Activated naive CD4-positive, alpha-beta T cell treated with anti-CD3 and anti-CD28 coated beads for 36 hours (primary cell): ENCODE results near the gene GINS2. TPM values are rescaled to one million over a fixed set of nuclear protein-coding genes. Genes with fewer than 3 reads are reported as not detected.

Source experiments
- CTCF ChIA-PET: fragments of 350-600 bp; sonication (Branson Sonifier 250); formaldehyde crosslinking; loops from one replicate; lab custom pipeline; 2021; ENCODE audit warnings: antibody characterized with exemption; lab: Charles Lee
- DNase-seq: peaks from one replicate; pipeline ENCODE4 v3.0.0-alpha.2; 2020
- H3K27ac Mint-ChIP-seq: one replicate; pipeline ENCODE4 v1.8.0; 2021; ENCODE audit warnings: mild to moderate bottlenecking, mixed read lengths
- H3K27me3 Mint-ChIP-seq: one replicate; pipeline ENCODE4 v1.8.0; 2021; ENCODE audit warnings: low read depth, mixed read lengths
- H3K36me3 Mint-ChIP-seq: one replicate; pipeline ENCODE4 v1.8.0; 2021; ENCODE audit warnings: low read depth, mixed read lengths
- H3K4me1 Mint-ChIP-seq: one replicate; pipeline ENCODE4 v1.8.0; 2021; ENCODE audit warnings: low read depth, mixed read lengths
- H3K4me3 Mint-ChIP-seq: one replicate; pipeline ENCODE4 v1.8.0; 2021; ENCODE audit warnings: mild to moderate bottlenecking, moderate library complexity, mixed read lengths
- H3K9me3 Mint-ChIP-seq: one replicate; pipeline ENCODE4 v1.8.0; 2021; ENCODE audit warnings: mixed read lengths
- intact Hi-C: fragments of 100-400 bp; cut with micrococcal nuclease; formaldehyde crosslinking; loops from one replicate; pipeline ENCODE4 v1.15.1; 2023
- total RNA-seq, 2 experiments: library from RNA; stranded (reverse); gene quantifications; one replicate each; pipeline ENCODE4 v1.2.3, GENCODE V29; 2021

GINS2 gene
- total RNA-seq, 2 experiments from 2014 or later: 60.7 to 66.6 TPM

- CTCF ChIA-PET: no interaction called here
- peaks cover 13% of the 10 kb centered on the region for H3K36me3 Mint-ChIP-seq
- no peak overlapping the region for H3K4me3 Mint-ChIP-seq
- intact Hi-C loops: no loop called here
- no peaks in the 10 kb centered on the region for H3K4me1 Mint-ChIP-seq
- H3K9me3 Mint-ChIP-seq: no peaks in the 10 kb centered on the region
- H3K27ac Mint-ChIP-seq: no peak overlapping the region
- DNase-seq: no peak
- no peaks in the 10 kb centered on the region for H3K27me3 Mint-ChIP-seq
Observed at GRCh38 chr16:85663891-85664321, 24.8 kb downstream of the GINS2 start.

GRCh38 chr16:85662976-85663830 is 25.6 kb downstream of the GINS2 start:
- peaks cover 13% of the 10 kb centered on the region for H3K36me3 Mint-ChIP-seq
- H3K4me3 Mint-ChIP-seq: no peak overlapping the region
- no peak for DNase-seq
- no peaks in the 10 kb centered on the region for H3K27me3 Mint-ChIP-seq
- H3K4me1 Mint-ChIP-seq: no peaks in the 10 kb centered on the region
- no peaks in the 10 kb centered on the region for H3K9me3 Mint-ChIP-seq
- intact Hi-C loops: no loop called here
- CTCF ChIA-PET: no interaction called here
- H3K27ac Mint-ChIP-seq: no peak overlapping the region

GRCh38 chr16:85662482-85662812 is 26.3 kb downstream of the GINS2 start:
- Mint-ChIP-seq H3K9me3 (no peaks in the 10 kb centered on the region), H3K27ac (no peak overlapping the region), H3K4me3 (no peak overlapping the region), H3K27me3 (no peaks in the 10 kb centered on the region), H3K36me3 (peaks cover 9% of the 10 kb centered on the region), H3K4me1 (no peaks in the 10 kb centered on the region)
- CTCF ChIA-PET: interaction anchor here (1.0 kb wide), 2 partner anchors 53 to 267 kb away, joined by 3 read pairs; no protein-coding TSS in a partner anchor
- intact Hi-C loops: no loop called here
- no peak for DNase-seq

GRCh38 chr16:85661740-85662481 is 26.8 kb downstream of the GINS2 start:
- DNase-seq: no peak
- no peaks in the 10 kb centered on the region for H3K27me3 Mint-ChIP-seq
- no peak overlapping the region for H3K27ac Mint-ChIP-seq

GRCh38 chr16:85660843-85661739 is 27.7 kb downstream of the GINS2 start:
- Mint-ChIP-seq H3K9me3 (no peaks in the 10 kb centered on the region), H3K27me3 (no peaks in the 10 kb centered on the region), H3K4me3 (no peak overlapping the region), H3K36me3 (peaks cover 9% of the 10 kb centered on the region), H3K4me1 (no peaks in the 10 kb centered on the region), H3K27ac (no peak overlapping the region)
- intact Hi-C loops: no loop called here
- no peak for DNase-seq
- CTCF ChIA-PET: interaction anchor here (0.5 to 0.8 kb wide), 2 partner anchors 56 to 86 kb away, joined by 4 to 8 read pairs; no protein-coding TSS in a partner anchor

More at GRCh38 chr16:85661740-85662481, 26.8 kb downstream of the GINS2 start:
- CTCF ChIA-PET: interaction anchor here (1.0 kb wide), 2 partner anchors 52 to 267 kb away, joined by 3 read pairs; no protein-coding TSS in a partner anchor
- Mint-ChIP-seq H3K4me3 (no peak overlapping the region), H3K4me1 (no peaks in the 10 kb centered on the region), H3K9me3 (no peaks in the 10 kb centered on the region), H3K36me3 (peaks cover 9% of the 10 kb centered on the region)
- intact Hi-C loops: no loop called here

- Mint-ChIP-seq H3K4me3 (no peak overlapping the region), H3K27ac (no peak overlapping the region), H3K36me3 (peaks cover 6% of the 10 kb centered on the region), H3K4me1 (no peaks in the 10 kb centered on the region), H3K9me3 (no peaks in the 10 kb centered on the region), H3K27me3 (no peaks in the 10 kb centered on the region)
- CTCF ChIA-PET: interaction anchor here (0.6 to 3.2 kb wide), 11 partner anchors 16 to 240 kb away, joined by 3 to 34 read pairs (median 4); no protein-coding TSS in a partner anchor
- intact Hi-C loops: loop anchor here (1.0 kb wide), 1 partner anchor 58 kb away; no protein-coding TSS in a partner anchor
- peak; percentile 81 for DNase-seq
Observed at GRCh38 chr16:85659805-85660511, 28.8 kb downstream of the GINS2 start.

- Mint-ChIP-seq H3K27ac (no peak overlapping the region), H3K4me1 (no peaks in the 10 kb centered on the region), H3K4me3 (no peak overlapping the region), H3K9me3 (no peaks in the 10 kb centered on the region), H3K36me3 (peaks cover 6% of the 10 kb centered on the region), H3K27me3 (no peaks in the 10 kb centered on the region)
- CTCF ChIA-PET: interaction anchor here (0.7 to 3.2 kb wide), 10 partner anchors 16 to 243 kb away, joined by 3 to 34 read pairs (median 4); no protein-coding TSS in a partner anchor
- intact Hi-C loops: loop anchor here (1.0 kb wide), 1 partner anchor 59 kb away; no protein-coding TSS in a partner anchor
- no peak for DNase-seq
Observed at GRCh38 chr16:85659336-85659735, 29.4 kb downstream of the GINS2 start.

GRCh38 chr16:85658504-85659326 is 30.0 kb downstream of the GINS2 start:
- H3K9me3 Mint-ChIP-seq: no peaks in the 10 kb centered on the region
- no peaks in the 10 kb centered on the region for H3K4me1 Mint-ChIP-seq
- H3K27me3 Mint-ChIP-seq: no peaks in the 10 kb centered on the region
- intact Hi-C loops: loop anchor here (1.0 kb wide), 1 partner anchor 60 kb away; no protein-coding TSS in a partner anchor
- H3K4me3 Mint-ChIP-seq: no peak overlapping the region
- CTCF ChIA-PET: interaction anchor here (0.6 to 3.2 kb wide), 13 partner anchors 10 to 243 kb away, joined by 3 to 34 read pairs (median 3); no protein-coding TSS in a partner anchor
- no peak for DNase-seq
- peaks cover 6% of the 10 kb centered on the region for H3K36me3 Mint-ChIP-seq
- no peak overlapping the region for H3K27ac Mint-ChIP-seq

GRCh38 chr16:85657996-85658395 is 30.8 kb downstream of the GINS2 start:
- Mint-ChIP-seq H3K9me3 (no peaks in the 10 kb centered on the region), H3K36me3 (peaks cover 6% of the 10 kb centered on the region), H3K4me3 (no peak overlapping the region), H3K27me3 (no peaks in the 10 kb centered on the region), H3K4me1 (no peaks in the 10 kb centered on the region), H3K27ac (no peak overlapping the region)
- intact Hi-C loops: no loop called here
- DNase-seq: no peak
- CTCF ChIA-PET: interaction anchor here (0.6 to 3.2 kb wide), 7 partner anchors 10 to 242 kb away, joined by 3 to 34 read pairs (median 3); no protein-coding TSS in a partner anchor

- no peak for DNase-seq
Observed at GRCh38 chr16:85657267-85657650, 31.5 kb downstream of the GINS2 start.

More at GRCh38 chr16:85657267-85657650, 31.5 kb downstream of the GINS2 start:
- intact Hi-C loops: no loop called here
- no peaks in the 10 kb centered on the region for H3K4me1 Mint-ChIP-seq
- peaks cover 6% of the 10 kb centered on the region for H3K36me3 Mint-ChIP-seq
- H3K9me3 Mint-ChIP-seq: no peaks in the 10 kb centered on the region
- CTCF ChIA-PET: interaction anchor here (0.8 to 3.2 kb wide), 4 partner anchors 16 to 62 kb away, joined by 3 to 34 read pairs (median 6); no protein-coding TSS in a partner anchor
- no peak overlapping the region for H3K27ac Mint-ChIP-seq
- H3K27me3 Mint-ChIP-seq: no peaks in the 10 kb centered on the region
- H3K4me3 Mint-ChIP-seq: no peak overlapping the region
